22Rv1 (cell line): ENCODE measurements around the gene NKG7.

Experiments used
- ZFX ChIP-seq: fragments of 450-650 bp; IDR thresholded peaks from 2 replicates; pipeline ENCODE4 v1.6.1; 2017; ENCODE audit warnings: antibody characterized with exemption, borderline replicate concordance
- TF ChIP-seq, protein P1 (sequence below): fragments of 450-650 bp; IDR thresholded peaks from 2 replicates; pipeline ENCODE4 v1.5.1; 2017; ENCODE audit warnings: mild to moderate bottlenecking

DNA sequence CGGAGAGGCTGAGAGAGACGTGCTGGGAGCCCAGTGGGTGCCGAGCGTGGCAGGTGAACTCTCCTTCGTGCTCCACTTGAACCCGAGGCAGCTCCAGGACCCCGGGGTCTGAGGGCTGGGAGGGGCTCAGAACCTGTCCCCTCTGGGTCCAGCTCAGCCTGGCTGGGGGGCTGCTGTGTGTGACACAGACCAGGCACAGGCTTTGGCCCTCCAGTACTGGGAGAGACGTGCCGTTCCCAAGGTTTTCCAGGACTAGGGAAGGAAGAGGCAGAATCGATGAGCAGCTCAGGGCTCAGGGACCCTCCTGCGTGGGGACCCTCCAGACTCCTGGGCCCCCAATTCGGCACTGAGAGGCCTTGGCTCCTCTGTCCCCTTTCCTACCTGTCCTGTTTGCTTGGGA lies 42.7 kb upstream of the NKG7 start:
- TF ChIP-seq, protein P1, sequence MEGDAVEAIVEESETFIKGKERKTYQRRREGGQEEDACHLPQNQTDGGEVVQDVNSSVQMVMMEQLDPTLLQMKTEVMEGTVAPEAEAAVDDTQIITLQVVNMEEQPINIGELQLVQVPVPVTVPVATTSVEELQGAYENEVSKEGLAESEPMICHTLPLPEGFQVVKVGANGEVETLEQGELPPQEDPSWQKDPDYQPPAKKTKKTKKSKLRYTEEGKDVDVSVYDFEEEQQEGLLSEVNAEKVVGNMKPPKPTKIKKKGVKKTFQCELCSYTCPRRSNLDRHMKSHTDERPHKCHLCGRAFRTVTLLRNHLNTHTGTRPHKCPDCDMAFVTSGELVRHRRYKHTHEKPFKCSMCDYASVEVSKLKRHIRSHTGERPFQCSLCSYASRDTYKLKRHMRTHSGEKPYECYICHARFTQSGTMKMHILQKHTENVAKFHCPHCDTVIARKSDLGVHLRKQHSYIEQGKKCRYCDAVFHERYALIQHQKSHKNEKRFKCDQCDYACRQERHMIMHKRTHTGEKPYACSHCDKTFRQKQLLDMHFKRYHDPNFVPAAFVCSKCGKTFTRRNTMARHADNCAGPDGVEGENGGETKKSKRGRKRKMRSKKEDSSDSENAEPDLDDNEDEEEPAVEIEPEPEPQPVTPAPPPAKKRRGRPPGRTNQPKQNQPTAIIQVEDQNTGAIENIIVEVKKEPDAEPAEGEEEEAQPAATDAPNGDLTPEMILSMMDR = no peak
- TF ChIP-seq ZFX = no peak
